Measurements from ENCODE around the gene ANGPTL3. TPM values are rescaled to one million over a fixed set of nuclear protein-coding genes. Genes with fewer than 3 reads are reported as not detected.

Gene ANGPTL3
- total RNA-seq, 2 experiments from 2014 or later: not detected

- Mint-ChIP-seq H3K4me1 (ENCODE audit: low read depth) (no peaks in the 10 kb centered on the region), H3K27me3 (no peaks in the 10 kb centered on the region), H3K36me3 (ENCODE audit: low read depth) (peaks cover 15% of the 10 kb centered on the region), H3K27ac (no peak overlapping the region), H3K9me3 (no peaks in the 10 kb centered on the region), H3K4me3 (no peak overlapping the region)
- DNase-seq: no peak
- POLR2A ChIA-PET: no interaction called here
- no peak for ATAC-seq (ENCODE audit: poor library complexity)
- Histone ChIP-seq H3K9me3 (ENCODE audit: control insufficient read depth in 1 of 2, insufficient read depth in 1 of 2, low read length in 2 of 2) (no peaks in the 10 kb centered on the region), H3K27me3 (ENCODE audit: control insufficient read depth in 1 of 2, insufficient read depth in 2 of 2, low read length in 2 of 2) (no peaks in the 10 kb centered on the region), H3K27ac (ENCODE audit: low read depth in 1 of 2, low read length in 2 of 2) (no peak overlapping the region), H3K4me1 (ENCODE audit: insufficient read depth, low read length) (no peaks in the 10 kb centered on the region), H3K36me3 (ENCODE audit: insufficient read depth, low read length) (no peaks in the 10 kb centered on the region), H3K4me3 (ENCODE audit: low read length) (no peak overlapping the region)
- TF ChIP-seq, protein P1, sequence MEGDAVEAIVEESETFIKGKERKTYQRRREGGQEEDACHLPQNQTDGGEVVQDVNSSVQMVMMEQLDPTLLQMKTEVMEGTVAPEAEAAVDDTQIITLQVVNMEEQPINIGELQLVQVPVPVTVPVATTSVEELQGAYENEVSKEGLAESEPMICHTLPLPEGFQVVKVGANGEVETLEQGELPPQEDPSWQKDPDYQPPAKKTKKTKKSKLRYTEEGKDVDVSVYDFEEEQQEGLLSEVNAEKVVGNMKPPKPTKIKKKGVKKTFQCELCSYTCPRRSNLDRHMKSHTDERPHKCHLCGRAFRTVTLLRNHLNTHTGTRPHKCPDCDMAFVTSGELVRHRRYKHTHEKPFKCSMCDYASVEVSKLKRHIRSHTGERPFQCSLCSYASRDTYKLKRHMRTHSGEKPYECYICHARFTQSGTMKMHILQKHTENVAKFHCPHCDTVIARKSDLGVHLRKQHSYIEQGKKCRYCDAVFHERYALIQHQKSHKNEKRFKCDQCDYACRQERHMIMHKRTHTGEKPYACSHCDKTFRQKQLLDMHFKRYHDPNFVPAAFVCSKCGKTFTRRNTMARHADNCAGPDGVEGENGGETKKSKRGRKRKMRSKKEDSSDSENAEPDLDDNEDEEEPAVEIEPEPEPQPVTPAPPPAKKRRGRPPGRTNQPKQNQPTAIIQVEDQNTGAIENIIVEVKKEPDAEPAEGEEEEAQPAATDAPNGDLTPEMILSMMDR (IDR thresholded peaks at IDR 0.05): no peak
- CTCF ChIA-PET: no interaction called here
- intact Hi-C loops (cut with DNase I, micrococcal nuclease): no loop called here
These were observed 15.4 kb downstream of the ANGPTL3 start for GRCh38 chr1:62612770-62613169.

GRCh38 chr1:62613325-62613727 lies 16.0 kb downstream of the ANGPTL3 start:
- Histone ChIP-seq H3K4me1 (ENCODE audit: insufficient read depth, low read length) (no peaks in the 10 kb centered on the region), H3K4me3 (ENCODE audit: low read length) (no peak overlapping the region), H3K36me3 (ENCODE audit: insufficient read depth, low read length) (no peaks in the 10 kb centered on the region), H3K27ac (ENCODE audit: low read depth in 1 of 2, low read length in 2 of 2) (no peak overlapping the region), H3K9me3 (ENCODE audit: control insufficient read depth in 1 of 2, insufficient read depth in 1 of 2, low read length in 2 of 2) (no peaks in the 10 kb centered on the region), H3K27me3 (ENCODE audit: control insufficient read depth in 1 of 2, insufficient read depth in 2 of 2, low read length in 2 of 2) (no peaks in the 10 kb centered on the region)
- Mint-ChIP-seq H3K4me3 (no peak overlapping the region), H3K27me3 (no peaks in the 10 kb centered on the region), H3K36me3 (ENCODE audit: low read depth) (peaks cover 21% of the 10 kb centered on the region), H3K27ac (no peak overlapping the region), H3K4me1 (ENCODE audit: low read depth) (no peaks in the 10 kb centered on the region), H3K9me3 (no peaks in the 10 kb centered on the region)
- DNase-seq (no peak), ATAC-seq (ENCODE audit: poor library complexity) (no peak)
- TF ChIP-seq, protein P1 (IDR thresholded peaks at IDR 0.05): no peak
- intact Hi-C loops (cut with DNase I, micrococcal nuclease): no loop called here
- ChIA-PET CTCF (no interaction called here), POLR2A (no interaction called here)

DNA sequence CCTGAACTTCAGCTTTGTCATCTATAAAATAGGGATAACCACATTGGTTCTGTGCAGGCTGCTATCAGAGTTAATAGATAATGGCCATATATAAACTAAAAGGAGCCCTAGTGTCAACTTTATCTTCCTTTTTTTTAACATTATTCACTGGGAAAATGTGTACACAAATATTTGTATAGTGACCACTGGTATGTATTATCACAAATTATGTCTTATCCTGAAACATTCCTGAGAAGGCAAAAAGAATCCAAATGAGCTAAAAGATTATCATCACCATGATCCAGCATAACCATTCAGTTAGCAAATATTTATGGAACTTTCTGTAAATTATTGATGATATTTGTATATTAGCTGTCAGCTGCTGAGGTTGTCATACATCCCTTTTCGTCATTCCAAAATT lies 16.6 kb downstream of the ANGPTL3 start:
- Mint-ChIP-seq H3K4me1 (ENCODE audit: low read depth) (no peaks in the 10 kb centered on the region), H3K27ac (no peak overlapping the region), H3K27me3 (no peaks in the 10 kb centered on the region), H3K4me3 (no peak overlapping the region), H3K9me3 (no peaks in the 10 kb centered on the region), H3K36me3 (ENCODE audit: low read depth) (peaks cover 21% of the 10 kb centered on the region)
- Histone ChIP-seq H3K27me3 (ENCODE audit: control insufficient read depth in 1 of 2, insufficient read depth in 2 of 2, low read length in 2 of 2) (no peaks in the 10 kb centered on the region), H3K27ac (ENCODE audit: low read depth in 1 of 2, low read length in 2 of 2) (no peak overlapping the region), H3K4me3 (ENCODE audit: low read length) (no peak overlapping the region), H3K4me1 (ENCODE audit: insufficient read depth, low read length) (no peaks in the 10 kb centered on the region), H3K36me3 (ENCODE audit: insufficient read depth, low read length) (no peaks in the 10 kb centered on the region), H3K9me3 (ENCODE audit: control insufficient read depth in 1 of 2, insufficient read depth in 1 of 2, low read length in 2 of 2) (no peaks in the 10 kb centered on the region)
- DNase-seq (no peak), ATAC-seq (ENCODE audit: poor library complexity) (no peak)
- intact Hi-C loops (cut with DNase I, micrococcal nuclease): no loop called here
- TF ChIP-seq, protein P1 (IDR thresholded peaks at IDR 0.05): no peak
- ChIA-PET CTCF (no interaction called here), POLR2A (no interaction called here)
